ENCODE data around the gene ARFIP2.
A peak's percentile ranks its signal among the peaks of the same experiment; 100 is the strongest.

Gene ARFIP2

GRCh38 chr11:6483015-6483414 is 1.9 kb upstream of the ARFIP2 start:
- TF ChIP-seq EZH2phosphoT487 (IDR thresholded peaks at IDR 0.05; ENCODE audit: low read depth) (no peak), CTCF (IDR thresholded peaks at IDR 0.05; ENCODE audit: low read depth, low read length) (no peak)
- Histone ChIP-seq H4K20me1 (ENCODE audit: insufficient read depth, low read length) (no peaks in the 10 kb centered on the region), H3K27ac (ENCODE audit: low read length) (no peak overlapping the region), H3K4me1 (ENCODE audit: low read length) (peaks cover 15% of the 10 kb centered on the region), H3K4me2 (ENCODE audit: low read length) (peak overlapping the region; percentile 91; the same call in 1 of the 2 replicates), H3K4me3 (ENCODE audit: low read length) (no peak overlapping the region), H3K9me3 (ENCODE audit: insufficient read depth, low read length) (no peaks in the 10 kb centered on the region), H3K36me3 (replicated peaks; ENCODE audit: low read depth, low read length) (peaks cover 72% of the 10 kb centered on the region), H3K27me3 (ENCODE audit: low read depth, low read length) (no peaks in the 10 kb centered on the region), H3K9ac (ENCODE audit: low read length) (no peak overlapping the region), H2AFZ (ENCODE audit: low read depth, low read length) (no peak overlapping the region), H3K79me2 (ENCODE audit: low read length) (peaks cover 48% of the 10 kb centered on the region)

- peaks cover 70% of the 10 kb centered on the region for H3K36me3 ChIP-seq (replicated peaks; ENCODE audit: low read depth, low read length)
- no peaks in the 10 kb centered on the region for H3K27me3 ChIP-seq (ENCODE audit: low read depth, low read length)
- no peaks in the 10 kb centered on the region for H3K9me3 ChIP-seq (ENCODE audit: insufficient read depth, low read length)
- H3K4me2 ChIP-seq (ENCODE audit: low read length) = peak overlapping the region; percentile 91
- H3K4me3 ChIP-seq (ENCODE audit: low read length) = peak overlapping the region; percentile 95
- no peaks in the 10 kb centered on the region for H4K20me1 ChIP-seq (ENCODE audit: insufficient read depth, low read length)
- TF ChIP-seq EZH2phosphoT487 (IDR thresholded peaks at IDR 0.05; ENCODE audit: low read depth) (no peak), CTCF (IDR thresholded peaks at IDR 0.05; ENCODE audit: low read depth, low read length) (no peak)
- H3K4me1 ChIP-seq (ENCODE audit: low read length) = peaks cover 15% of the 10 kb centered on the region
- peak overlapping the region; percentile 97 for H3K9ac ChIP-seq (ENCODE audit: low read length)
- H2AFZ ChIP-seq (ENCODE audit: low read depth, low read length) = no peak overlapping the region
- H3K79me2 ChIP-seq (ENCODE audit: low read length) = peaks cover 48% of the 10 kb centered on the region
- H3K27ac ChIP-seq (ENCODE audit: low read length) = no peak overlapping the region; the same call in 1 of the 2 replicates
Measured at GRCh38 chr11:6482441-6482840, 1.3 kb upstream of the ARFIP2 start.

GRCh38 chr11:6481924-6482275 is 769 bp upstream of the ARFIP2 start:
- Histone ChIP-seq H3K4me3 (ENCODE audit: low read length) (peak overlapping the region; percentile 95), H3K36me3 (replicated peaks; ENCODE audit: low read depth, low read length) (peaks cover 70% of the 10 kb centered on the region), H3K9ac (ENCODE audit: low read length) (peak overlapping the region; percentile 97), H3K9me3 (ENCODE audit: insufficient read depth, low read length) (no peaks in the 10 kb centered on the region), H3K27ac (ENCODE audit: low read length) (peak overlapping the region; percentile 72), H3K79me2 (ENCODE audit: low read length) (peaks cover 48% of the 10 kb centered on the region), H4K20me1 (ENCODE audit: insufficient read depth, low read length) (no peaks in the 10 kb centered on the region), H3K4me2 (ENCODE audit: low read length) (peak overlapping the region; percentile 91), H3K4me1 (ENCODE audit: low read length) (peaks cover 15% of the 10 kb centered on the region), H2AFZ (ENCODE audit: low read depth, low read length) (no peak overlapping the region), H3K27me3 (ENCODE audit: low read depth, low read length) (no peaks in the 10 kb centered on the region)
- TF ChIP-seq EZH2phosphoT487 (IDR thresholded peaks at IDR 0.05; ENCODE audit: low read depth) = no peak
- no peak for TF ChIP-seq CTCF (IDR thresholded peaks at IDR 0.05; ENCODE audit: low read depth, low read length)

GRCh38 chr11:6480299-6480914 is 724 bp downstream of the ARFIP2 start:
- H3K9ac ChIP-seq (ENCODE audit: low read length) = peak overlapping the region; percentile 97
- peak overlapping the region; percentile 99 for H3K4me2 ChIP-seq (ENCODE audit: low read length)
- no peaks in the 10 kb centered on the region for H3K27me3 ChIP-seq (ENCODE audit: low read depth, low read length)
- TF ChIP-seq EZH2phosphoT487 (IDR thresholded peaks at IDR 0.05; ENCODE audit: low read depth) = no peak
- TF ChIP-seq CTCF (IDR thresholded peaks at IDR 0.05; ENCODE audit: low read depth, low read length) = no peak
- H3K9me3 ChIP-seq (ENCODE audit: insufficient read depth, low read length) = no peaks in the 10 kb centered on the region
- no peaks in the 10 kb centered on the region for H4K20me1 ChIP-seq (ENCODE audit: insufficient read depth, low read length)
- peaks cover 15% of the 10 kb centered on the region for H3K4me1 ChIP-seq (ENCODE audit: low read length)
- no peak overlapping the region for H2AFZ ChIP-seq (ENCODE audit: low read depth, low read length)
- peak overlapping the region; percentile 48 for H3K27ac ChIP-seq (ENCODE audit: low read length)
- peaks cover 48% of the 10 kb centered on the region for H3K79me2 ChIP-seq (ENCODE audit: low read length)
- peak overlapping the region; percentile 95 for H3K4me3 ChIP-seq (ENCODE audit: low read length)
- H3K36me3 ChIP-seq (replicated peaks; ENCODE audit: low read depth, low read length) = peaks cover 60% of the 10 kb centered on the region
